ENCODE measurements around the gene ASPSCR1. TPM values are rescaled to one million over a fixed set of nuclear protein-coding genes. Genes with fewer than 3 reads are reported as not detected.
A peak's percentile ranks its signal among the peaks of the same experiment; 100 is the strongest.
"Not testable (repeated sequence)": the region's sequence is repeated elsewhere in the genome, so short reads cannot be mapped to it uniquely, and the experiment has no call there.

ASPSCR1 gene
- total RNA-seq, 2 donors from 2014 or later, result 22.3 to 30.3 TPM

GRCh38 chr17:82031885-82032627 is 54.6 kb downstream of the ASPSCR1 start:
- no peaks in the 10 kb centered on the region for H3K36me3 Mint-ChIP-seq (ENCODE audit: low read depth)
- H3K27ac Mint-ChIP-seq, result no peak overlapping the region
- H3K9me3 Mint-ChIP-seq, result no peaks in the 10 kb centered on the region
- H3K4me3 Mint-ChIP-seq, result peak overlapping the region; percentile 36
- peak; percentile 61 for ATAC-seq (replicated peaks)
- H3K4me1 Mint-ChIP-seq, result peaks cover 8% of the 10 kb centered on the region
- H3K27me3 Mint-ChIP-seq, result no peaks in the 10 kb centered on the region

GRCh38 chr17:82033359-82034085 is 56.1 kb downstream of the ASPSCR1 start:
- Mint-ChIP-seq H3K27me3 (no peaks in the 10 kb centered on the region), H3K9me3 (no peaks in the 10 kb centered on the region), H3K4me3 (no peak overlapping the region), H3K36me3 (ENCODE audit: low read depth) (no peaks in the 10 kb centered on the region), H3K4me1 (peaks cover 14% of the 10 kb centered on the region), H3K27ac (no peak overlapping the region)
- no peak for ATAC-seq (replicated peaks)

DNA sequence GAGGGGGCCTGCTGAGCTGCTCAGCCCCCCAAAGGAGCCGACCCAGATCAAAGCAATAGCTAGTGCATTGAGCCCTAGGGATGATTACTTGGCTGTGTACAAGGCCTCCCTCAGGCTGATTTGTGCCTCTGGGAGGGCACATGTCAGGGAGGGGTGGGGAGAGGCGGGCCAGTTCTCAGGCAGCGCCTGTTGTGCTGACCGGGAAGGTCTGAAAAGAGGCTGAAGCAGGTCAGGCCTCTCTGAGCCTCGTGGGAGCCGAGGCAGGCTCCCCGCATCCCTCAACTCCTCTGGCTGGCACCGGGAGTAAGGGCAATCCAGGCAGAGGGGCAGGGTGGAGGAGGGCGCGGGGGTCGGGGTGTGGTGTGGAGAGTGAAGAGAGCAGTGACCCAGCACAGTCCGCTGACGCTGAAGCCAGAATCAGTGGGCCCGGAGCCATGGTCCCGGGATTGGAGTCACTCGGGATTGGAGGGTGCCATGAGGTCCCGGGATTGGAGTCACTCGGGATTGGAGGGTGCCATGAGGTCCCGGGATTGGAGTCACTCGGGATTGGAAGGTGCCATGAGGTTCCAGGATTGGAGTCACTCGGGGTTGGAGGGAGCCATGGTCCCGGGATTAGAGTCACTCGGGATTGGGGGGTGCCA is 57.1 kb downstream of the ASPSCR1 start:
- ATAC-seq (replicated peaks), result no peak
- Mint-ChIP-seq H3K36me3 (ENCODE audit: low read depth) (no peaks in the 10 kb centered on the region), H3K27ac (no peak overlapping the region), H3K27me3 (no peaks in the 10 kb centered on the region), H3K4me1 (peaks cover 18% of the 10 kb centered on the region), H3K4me3 (peak overlapping the region; percentile 87), H3K9me3 (no peaks in the 10 kb centered on the region)

DNA sequence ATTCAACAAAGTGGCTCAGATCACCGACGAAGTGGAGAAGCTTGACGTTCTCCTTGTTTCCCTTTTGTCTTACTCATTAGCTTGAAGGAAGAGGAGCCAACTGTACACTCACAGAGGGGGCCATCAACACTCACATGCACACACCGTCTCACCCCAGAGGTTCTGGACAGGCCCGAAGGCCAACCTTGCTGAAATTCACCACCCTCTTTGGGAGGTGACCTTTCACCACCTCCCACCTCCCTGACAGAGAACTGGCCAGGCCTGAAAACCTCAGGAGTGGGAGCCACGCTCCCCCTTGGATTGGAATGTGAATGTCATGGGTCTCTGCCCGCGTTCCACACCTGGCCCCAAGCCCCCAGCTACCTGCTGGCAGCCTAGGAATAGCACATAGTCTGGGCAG is 58.1 kb downstream of the ASPSCR1 start:
- Mint-ChIP-seq H3K4me1 (peaks cover 15% of the 10 kb centered on the region), H3K27ac (no peak overlapping the region), H3K36me3 (ENCODE audit: low read depth) (no peaks in the 10 kb centered on the region), H3K9me3 (no peaks in the 10 kb centered on the region), H3K27me3 (no peaks in the 10 kb centered on the region), H3K4me3 (peak overlapping the region; percentile 87)
- no peak for ATAC-seq (replicated peaks)

GRCh38 chr17:82035956-82036633 is 58.7 kb downstream of the ASPSCR1 start:
- H3K4me1 Mint-ChIP-seq, result peaks cover 15% of the 10 kb centered on the region
- no peak for ATAC-seq (replicated peaks)
- H3K36me3 Mint-ChIP-seq (ENCODE audit: low read depth), result no peaks in the 10 kb centered on the region
- H3K27me3 Mint-ChIP-seq, result no peaks in the 10 kb centered on the region
- H3K4me3 Mint-ChIP-seq, result peak overlapping the region; percentile 87
- no peaks in the 10 kb centered on the region for H3K9me3 Mint-ChIP-seq
- H3K27ac Mint-ChIP-seq, result no peak overlapping the region

GRCh38 chr17:82036634-82037091 is 59.2 kb downstream of the ASPSCR1 start:
- ATAC-seq (replicated peaks), result no peak
- H3K4me1 Mint-ChIP-seq, result peaks cover 15% of the 10 kb centered on the region
- H3K9me3 Mint-ChIP-seq, result no peaks in the 10 kb centered on the region
- no peaks in the 10 kb centered on the region for H3K36me3 Mint-ChIP-seq (ENCODE audit: low read depth)
- peak overlapping the region; percentile 87 for H3K4me3 Mint-ChIP-seq
- H3K27ac Mint-ChIP-seq, result no peak overlapping the region
- no peaks in the 10 kb centered on the region for H3K27me3 Mint-ChIP-seq

DNA sequence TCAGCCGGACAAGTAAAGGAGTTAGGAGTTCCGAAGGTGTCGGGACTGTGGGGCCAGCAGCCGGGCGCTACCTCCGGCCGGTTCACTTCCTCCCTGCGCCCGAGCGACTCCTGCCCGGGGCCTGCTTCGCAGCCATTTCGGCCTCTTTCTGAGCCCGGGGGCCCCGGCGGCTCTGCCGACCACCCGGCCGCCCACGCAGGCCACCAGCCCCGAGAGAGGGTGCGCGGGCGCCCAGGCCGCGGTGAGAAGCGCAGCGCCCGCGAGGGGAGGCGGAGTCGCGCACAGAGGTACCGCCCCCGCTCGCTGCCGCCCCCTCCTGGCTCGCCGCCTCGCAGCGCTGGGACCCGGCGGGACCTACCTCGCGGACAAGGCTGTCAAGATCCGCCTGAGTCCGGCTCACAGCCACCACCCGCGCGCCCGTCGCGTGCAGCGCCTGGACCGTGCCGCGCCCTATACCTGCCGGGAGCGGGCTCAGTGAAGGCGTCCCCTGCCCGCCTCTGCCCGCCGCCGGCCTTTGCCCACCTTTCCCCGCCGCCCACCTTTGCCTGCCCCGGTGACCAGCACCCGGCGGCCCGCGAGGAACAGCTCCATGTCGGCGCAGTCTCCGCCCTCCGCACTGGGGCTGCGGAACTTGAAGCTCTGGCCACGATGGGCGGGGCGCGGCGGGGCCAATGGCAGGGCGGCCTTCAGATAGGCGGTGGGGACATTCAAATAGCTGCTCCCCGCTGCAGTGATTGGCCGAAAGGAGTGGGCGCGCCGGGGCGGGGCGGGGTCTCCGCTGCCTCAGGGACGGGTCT is 59.9 kb downstream of the ASPSCR1 start, which contains the start of gene DCXR:
TSS of gene DCXR (minus strand) at position 606 of the 797 bp plus-strand sequence. CDS start at position 591, 15 bp downstream.
- H3K27ac Mint-ChIP-seq, result peak within 1 kb of the TSS; percentile 64
- ATAC-seq (replicated peaks), result peak; percentile 98

GRCh38 chr17:82037889-82038195 is 60.4 kb downstream of the ASPSCR1 start:
- H3K36me3 Mint-ChIP-seq (ENCODE audit: low read depth), result no peaks in the 10 kb centered on the region
- no peaks in the 10 kb centered on the region for H3K27me3 Mint-ChIP-seq
- H3K4me3 Mint-ChIP-seq, result peak overlapping the region; percentile 87
- no peak for ATAC-seq (replicated peaks)
- peak overlapping the region; percentile 64 for H3K27ac Mint-ChIP-seq
- H3K9me3 Mint-ChIP-seq, result no peaks in the 10 kb centered on the region
- H3K4me1 Mint-ChIP-seq, result peaks cover 15% of the 10 kb centered on the region

More for the DNA sequence above, 59.9 kb downstream of the ASPSCR1 start, which contains the start of gene DCXR:
- peak within 1 kb of the TSS; percentile 87 for H3K4me3 Mint-ChIP-seq
- no peaks in the 10 kb centered on the region for H3K9me3 Mint-ChIP-seq
- H3K4me1 Mint-ChIP-seq, result peaks cover 15% of the 10 kb centered on the region
- no peaks in the 10 kb centered on the region for H3K36me3 Mint-ChIP-seq (ENCODE audit: low read depth)
- H3K27me3 Mint-ChIP-seq, result no peaks in the 10 kb centered on the region

DNA sequence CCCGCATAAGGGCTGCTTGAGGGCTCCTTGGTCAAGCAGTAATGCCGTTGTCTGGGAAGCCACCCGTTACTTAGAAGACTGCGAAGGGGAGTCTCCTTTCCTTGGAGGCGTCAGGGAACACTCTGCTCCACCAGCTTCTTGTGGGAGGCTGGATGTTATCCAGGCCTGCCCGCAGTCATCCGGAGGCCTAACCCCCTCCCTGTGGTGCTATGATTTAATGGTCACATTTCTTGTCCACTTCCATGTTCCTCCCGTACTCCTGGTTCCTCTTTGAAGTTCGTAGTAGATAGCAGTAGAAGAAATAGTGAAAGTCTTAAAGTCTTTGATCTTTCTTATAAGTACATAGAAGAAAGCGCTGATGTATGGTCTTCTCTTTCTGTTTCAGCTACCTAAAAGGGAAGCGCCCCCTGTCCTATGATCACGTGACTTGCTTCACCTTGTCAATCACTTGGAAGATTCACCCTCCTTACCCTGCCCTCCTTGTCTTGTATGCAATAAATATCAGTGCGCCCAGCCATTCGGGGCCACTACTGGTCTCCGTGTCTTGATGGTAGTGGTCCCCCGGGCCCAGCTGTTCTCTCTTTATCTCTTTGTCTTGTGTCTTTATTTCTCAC is 61.5 kb downstream of the ASPSCR1 start:
- peak overlapping the region; percentile 40 for H3K4me3 Mint-ChIP-seq
- H3K27me3 Mint-ChIP-seq; ATAC-seq (replicated peaks); H3K9me3 Mint-ChIP-seq; H3K27ac Mint-ChIP-seq; H3K36me3 Mint-ChIP-seq (ENCODE audit: low read depth): not testable (repeated sequence)
- peaks cover 15% of the 10 kb centered on the region for H3K4me1 Mint-ChIP-seq

- Mint-ChIP-seq H3K27me3 (no peaks in the 10 kb centered on the region), H3K4me1 (peaks cover 15% of the 10 kb centered on the region), H3K27ac (no peak overlapping the region), H3K36me3 (ENCODE audit: low read depth) (no peaks in the 10 kb centered on the region), H3K4me3 (no peak overlapping the region), H3K9me3 (no peaks in the 10 kb centered on the region)
- ATAC-seq (replicated peaks), result no peak
These were observed 62.4 kb downstream of the ASPSCR1 start for GRCh38 chr17:82039695-82040299.

DNA sequence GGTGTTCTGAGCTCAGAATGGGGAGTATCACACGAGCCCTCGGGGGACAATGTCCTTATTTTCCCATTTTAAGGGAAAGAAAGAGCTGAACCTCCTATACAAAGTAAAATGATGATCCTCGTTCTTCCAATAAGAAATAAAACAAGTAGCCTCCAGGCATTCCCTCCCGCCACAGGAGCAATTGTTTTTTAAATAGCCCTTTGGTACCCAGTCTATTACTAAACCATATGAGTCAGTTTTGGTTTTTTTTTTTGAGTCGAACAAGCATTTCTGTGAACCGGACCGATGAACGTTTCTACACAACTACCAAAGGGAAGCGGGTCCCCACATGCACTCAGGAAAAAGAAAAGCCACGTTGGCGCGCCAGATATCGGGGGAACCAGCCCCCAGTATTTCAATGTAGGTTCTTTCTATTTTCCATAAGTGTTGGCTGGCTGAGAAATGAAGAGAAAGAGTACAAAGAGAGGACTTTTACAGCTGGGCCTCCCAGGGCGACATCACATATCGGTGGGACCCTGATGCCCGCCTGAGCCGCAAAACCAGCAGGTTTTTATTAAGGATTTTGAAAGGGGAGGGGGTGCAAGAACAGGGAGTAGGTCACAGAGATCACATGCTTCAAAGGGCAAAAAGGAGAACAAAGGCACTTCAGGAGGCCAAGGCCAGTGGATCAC is 63.9 kb downstream of the ASPSCR1 start:
- Mint-ChIP-seq H3K9me3 (no peaks in the 10 kb centered on the region), H3K4me1 (peaks cover 11% of the 10 kb centered on the region), H3K27ac (no peak overlapping the region), H3K36me3 (ENCODE audit: low read depth) (no peaks in the 10 kb centered on the region), H3K4me3 (no peak overlapping the region), H3K27me3 (no peaks in the 10 kb centered on the region)
- no peak for ATAC-seq (replicated peaks)

- Mint-ChIP-seq H3K27me3 (no peaks in the 10 kb centered on the region), H3K27ac (no peak overlapping the region), H3K36me3 (ENCODE audit: low read depth) (peaks cover 4% of the 10 kb centered on the region), H3K4me1 (peaks cover 9% of the 10 kb centered on the region), H3K9me3 (no peaks in the 10 kb centered on the region), H3K4me3 (no peak overlapping the region)
- no peak for ATAC-seq (replicated peaks)
These were observed 65.2 kb downstream of the ASPSCR1 start for GRCh38 chr17:82042649-82043048.

DNA sequence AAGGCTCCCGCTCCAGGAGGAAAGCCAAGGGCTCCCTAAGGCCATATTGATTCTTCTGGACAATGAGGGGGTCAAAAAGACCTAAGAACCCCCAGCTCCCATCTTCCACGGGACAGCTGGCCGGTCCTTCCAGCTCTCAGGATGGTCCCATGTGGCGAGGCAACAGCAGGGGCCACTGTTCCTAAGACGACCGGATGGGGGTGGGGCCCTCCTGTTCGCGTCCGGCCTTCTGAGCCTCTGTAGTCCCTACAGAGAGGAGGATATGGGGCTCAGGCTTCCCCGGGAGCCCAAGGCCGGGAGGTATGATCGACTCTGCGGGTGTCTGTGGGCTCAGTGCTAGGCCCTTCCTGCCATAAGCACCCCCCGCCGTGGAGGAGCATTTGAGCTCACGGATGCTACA is 66.1 kb downstream of the ASPSCR1 start:
- no peak overlapping the region for H3K4me3 Mint-ChIP-seq
- H3K4me1 Mint-ChIP-seq, result peaks cover 5% of the 10 kb centered on the region
- no peak for ATAC-seq (replicated peaks)
- peaks cover 6% of the 10 kb centered on the region for H3K36me3 Mint-ChIP-seq (ENCODE audit: low read depth)
- H3K27ac Mint-ChIP-seq, result no peak overlapping the region
- no peaks in the 10 kb centered on the region for H3K27me3 Mint-ChIP-seq
- no peaks in the 10 kb centered on the region for H3K9me3 Mint-ChIP-seq

All from activated T-helper 17 cell treated with anti-CD3 and anti-CD28 coated beads, Interleukin-2, amount 50 U/mL, for 72 hours (primary cell).